Osteocyte (in vitro differentiated cells): ENCODE data around the gene AMBRA1. TPM values are rescaled to one million over a fixed set of nuclear protein-coding genes. Genes with fewer than 3 reads are reported as not detected.

Experiments
- DNase-seq: peaks from one replicate; pipeline ENCODE4 v3.0.0; 2021; ENCODE audit warnings: mixed read lengths; ENCODE audit not compliant: unreplicated experiment; ENCODE audit errors: extremely low spot score
- H3K27ac Mint-ChIP-seq: one replicate; pipeline ENCODE4 v1.8.0; 2021; ENCODE audit warnings: mild to moderate bottlenecking, mixed read lengths; ENCODE audit not compliant: unreplicated experiment
- H3K27me3 Mint-ChIP-seq: one replicate; pipeline ENCODE4 v1.8.0; 2021; ENCODE audit warnings: mixed read lengths; ENCODE audit not compliant: unreplicated experiment
- H3K36me3 Mint-ChIP-seq: one replicate; pipeline ENCODE4 v1.8.0; 2021; ENCODE audit warnings: mixed read lengths; ENCODE audit not compliant: unreplicated experiment
- H3K4me1 Mint-ChIP-seq: one replicate; pipeline ENCODE4 v1.8.0; 2021; ENCODE audit warnings: mixed read lengths; ENCODE audit not compliant: unreplicated experiment
- H3K4me3 Mint-ChIP-seq: one replicate; pipeline ENCODE4 v1.8.0; 2021; ENCODE audit warnings: mild to moderate bottlenecking, moderate library complexity, mixed read lengths; ENCODE audit not compliant: unreplicated experiment
- H3K9me3 Mint-ChIP-seq: one replicate; pipeline ENCODE4 v1.8.0; 2021; ENCODE audit warnings: mixed read lengths; ENCODE audit not compliant: unreplicated experiment
- CTCF ChIP-seq: fragments of 200-600 bp; sonication (generic); IDR thresholded peaks from 2 replicates; pipeline ENCODE4 v1.5.0; 2021; ENCODE audit warnings: antibody characterized with exemption, mild to moderate bottlenecking, moderate library complexity
- total RNA-seq: library from RNA; stranded (reverse); gene quantifications from 2 replicates; pipeline ENCODE4 v1.2.1, GENCODE V29; 2021

The AMBRA1 gene
- total RNA-seq, 1 donor from 2014 or later, result 32.1 TPM

DNA sequence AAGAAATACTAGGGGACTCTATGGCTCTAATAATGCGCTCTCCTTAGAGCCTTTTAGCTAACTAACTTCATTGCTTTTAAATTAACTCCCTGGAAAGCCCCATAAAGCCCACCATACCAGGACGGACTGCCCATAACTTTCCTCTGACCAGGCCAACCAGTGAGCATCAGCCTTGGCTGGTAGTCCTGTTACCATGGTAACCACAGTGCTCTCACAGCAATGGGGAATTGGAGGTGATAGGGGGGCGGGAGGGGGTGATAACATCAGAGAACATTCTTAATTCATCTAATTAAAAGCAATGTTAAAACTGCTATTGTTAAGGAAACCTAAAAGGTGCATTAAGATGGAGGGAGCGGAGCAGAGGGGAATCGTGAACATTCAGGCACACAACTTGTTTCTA, 175.1 kb downstream of the AMBRA1 start:
- Mint-ChIP-seq H3K4me1 (no peaks in the 10 kb centered on the region), H3K4me3 (no peak overlapping the region), H3K27ac (no peak overlapping the region), H3K27me3 (no peaks in the 10 kb centered on the region), H3K36me3 (peaks cover 37% of the 10 kb centered on the region), H3K9me3 (no peaks in the 10 kb centered on the region)
- no peak for TF ChIP-seq CTCF
- no peak for DNase-seq

GRCh38 chr11:46417711-46418110, 176.1 kb downstream of the AMBRA1 start:
- no peak for TF ChIP-seq CTCF
- no peaks in the 10 kb centered on the region for H3K9me3 Mint-ChIP-seq
- no peaks in the 10 kb centered on the region for H3K27me3 Mint-ChIP-seq
- peaks cover 37% of the 10 kb centered on the region for H3K36me3 Mint-ChIP-seq
- H3K4me1 Mint-ChIP-seq, result no peaks in the 10 kb centered on the region
- no peak for DNase-seq
- no peak overlapping the region for H3K4me3 Mint-ChIP-seq
- H3K27ac Mint-ChIP-seq, result no peak overlapping the region

GRCh38 chr11:46414879-46415278, 178.9 kb downstream of the AMBRA1 start:
- TF ChIP-seq CTCF, result no peak
- Mint-ChIP-seq H3K27ac (no peak overlapping the region), H3K4me1 (no peaks in the 10 kb centered on the region), H3K36me3 (peaks cover 30% of the 10 kb centered on the region), H3K4me3 (no peak overlapping the region), H3K27me3 (no peaks in the 10 kb centered on the region), H3K9me3 (no peaks in the 10 kb centered on the region)
- DNase-seq, result no peak

DNA sequence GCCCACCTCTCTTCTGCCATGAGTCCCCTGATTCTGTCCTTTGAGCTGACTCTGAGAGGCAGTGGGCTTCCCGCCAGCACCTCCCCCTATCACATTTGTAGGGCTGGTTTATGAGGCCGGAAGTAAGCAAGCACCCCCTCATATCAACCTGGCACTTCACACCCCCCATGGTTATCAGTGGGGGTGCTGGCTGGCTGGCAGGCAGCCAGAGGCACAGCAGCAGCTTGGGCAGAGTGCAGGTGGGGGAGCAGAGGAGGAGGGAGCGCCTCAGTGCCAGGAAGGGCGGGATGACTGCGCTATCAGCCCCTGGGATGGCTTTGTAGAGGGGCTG, 179.4 kb downstream of the AMBRA1 start:
- no peaks in the 10 kb centered on the region for H3K4me1 Mint-ChIP-seq

GRCh38 chr11:46413760-46414465, 179.9 kb downstream of the AMBRA1 start:
- no peak for TF ChIP-seq CTCF
- no peak for DNase-seq
- H3K4me1 Mint-ChIP-seq, result no peaks in the 10 kb centered on the region
- H3K27ac Mint-ChIP-seq, result no peak overlapping the region
- no peaks in the 10 kb centered on the region for H3K27me3 Mint-ChIP-seq
- no peaks in the 10 kb centered on the region for H3K9me3 Mint-ChIP-seq
- peaks cover 26% of the 10 kb centered on the region for H3K36me3 Mint-ChIP-seq
- no peak overlapping the region for H3K4me3 Mint-ChIP-seq

More for the DNA sequence above, 179.4 kb downstream of the AMBRA1 start:
- Mint-ChIP-seq H3K36me3 (peaks cover 31% of the 10 kb centered on the region), H3K4me3 (no peak overlapping the region), H3K27me3 (no peaks in the 10 kb centered on the region), H3K9me3 (no peaks in the 10 kb centered on the region), H3K27ac (no peak overlapping the region)
- TF ChIP-seq CTCF, result no peak
- DNase-seq, result no peak
